ENCODE data around the gene DRD3.

GRCh38 chr3:114227076-114227475 is 48.2 kb upstream of the DRD3 start:
- no peak for TF ChIP-seq CTCF (IDR thresholded peaks at IDR 0.05)
- TF ChIP-seq RCOR1 (IDR thresholded peaks at IDR 0.05; ENCODE audit: low read length) = no peak
- TF ChIP-seq CHD2 (IDR thresholded peaks at IDR 0.05; ENCODE audit: low read length, partially characterized antibody) = no peak
- TF ChIP-seq MAX (IDR thresholded peaks at IDR 0.05; ENCODE audit: low read depth) = no peak
- TF ChIP-seq TAF1 (IDR thresholded peaks at IDR 0.05; ENCODE audit: borderline replicate concordance, low read depth, low read length) = no peak

Measured in SK-N-SH (cell line).